Trophoblast cell (in vitro differentiated cells and primary cell): ENCODE data around the gene LKAAEAR1.

Source experiments
- DNase-seq, 2 donors: peaks; one replicate each; pipeline ENCODE4 v3.0.0-alpha.2; 2016
- H2AFZ ChIP-seq: 2 replicates; pipeline ENCODE4 v1.6.1; 2013; ENCODE audit warnings: low read length, moderate library complexity, mild to moderate bottlenecking; ENCODE audit not compliant: insufficient read depth, poor library complexity
- H2AK5ac ChIP-seq: 2 replicates; pipeline ENCODE4 v1.6.1; 2013; ENCODE audit warnings: mild to moderate bottlenecking, low read length
- H2BK120ac ChIP-seq: 2 replicates; pipeline ENCODE4 v1.6.1; 2013; ENCODE audit warnings: low read length, mild to moderate bottlenecking, moderate library complexity; ENCODE audit not compliant: insufficient read depth, poor library complexity
- H2BK12ac ChIP-seq: 2 replicates; pipeline ENCODE4 v1.6.1; 2013; ENCODE audit warnings: mild to moderate bottlenecking, low read length, moderate library complexity
- H2BK5ac ChIP-seq: 2 replicates; pipeline ENCODE4 v1.6.1; 2013; ENCODE audit warnings: low read length, low read depth, moderate library complexity, mild to moderate bottlenecking; ENCODE audit not compliant: poor library complexity
- H3K14ac ChIP-seq: 2 replicates; pipeline ENCODE4 v1.6.1; 2013; ENCODE audit warnings: mild to moderate bottlenecking, low read length
- H3K18ac ChIP-seq: 2 replicates; pipeline ENCODE4 v1.6.1; 2013; ENCODE audit warnings: mild to moderate bottlenecking, low read length
- H3K23ac ChIP-seq: 2 replicates; pipeline ENCODE4 v1.6.1; 2013; ENCODE audit warnings: low read length
- H3K27ac ChIP-seq: 2 replicates; pipeline ENCODE4 v1.5.1; 2013; ENCODE audit warnings: low read depth, mild to moderate bottlenecking, inconsistent platforms, low read length, moderate library complexity
- H3K27me3 ChIP-seq: 2 replicates; pipeline ENCODE4 v1.6.1; 2013; ENCODE audit warnings: inconsistent platforms, mild to moderate bottlenecking, low read length, moderate library complexity; ENCODE audit not compliant: insufficient read depth
- H3K36me3 ChIP-seq, 2 experiments: 1 replicate in 1 of 2; 2 replicates in 1 of 2; pipeline ENCODE4 v1.6.1; 2013; ENCODE audit warnings: low read length in 2 of 2, mild to moderate bottlenecking in 2 of 2, moderate library complexity in 1 of 2; ENCODE audit not compliant: insufficient read depth in 2 of 2, control insufficient read depth in 1 of 2
- H3K4ac ChIP-seq: 2 replicates; pipeline ENCODE4 v1.6.1; 2013; ENCODE audit warnings: low read depth, mild to moderate bottlenecking, low read length, moderate library complexity
- H3K4me1 ChIP-seq, 2 experiments: 1 replicate in 1 of 2; 2 replicates in 1 of 2; pipeline ENCODE4 v1.6.1; 2013; ENCODE audit warnings: low read length in 2 of 2, mild to moderate bottlenecking in 2 of 2, moderate library complexity in 1 of 2; ENCODE audit not compliant: insufficient read depth in 2 of 2, control insufficient read depth in 1 of 2
- H3K4me2 ChIP-seq: 2 replicates; pipeline ENCODE4 v1.6.1; 2013; ENCODE audit warnings: inconsistent platforms, mild to moderate bottlenecking, low read length, moderate library complexity
- H3K4me3 ChIP-seq: 2 replicates; pipeline ENCODE4 v1.5.1; 2013; ENCODE audit warnings: mild to moderate bottlenecking, low read depth, low read length, inconsistent platforms
- H3K79me1 ChIP-seq: one replicate; pipeline ENCODE4 v1.6.1; 2013; ENCODE audit warnings: low read length
- H3K79me2 ChIP-seq: 2 replicates; pipeline ENCODE4 v1.6.1; 2013; ENCODE audit warnings: low read length, mild to moderate bottlenecking; ENCODE audit not compliant: control insufficient read depth, insufficient read depth, poor library complexity
- H3K9ac ChIP-seq: 2 replicates; pipeline ENCODE4 v1.6.1; 2013; ENCODE audit warnings: mild to moderate bottlenecking, low read length
- H3K9me3 ChIP-seq: 2 replicates; pipeline ENCODE4 v1.6.1; 2013; ENCODE audit warnings: low read depth, mild to moderate bottlenecking, control low read depth, inconsistent platforms, low read length; ENCODE audit not compliant: insufficient read depth
- H4K12ac ChIP-seq: 2 replicates; pipeline ENCODE4 v1.6.1; 2013; ENCODE audit warnings: low read depth, mild to moderate bottlenecking, low read length, moderate library complexity
- H4K8ac ChIP-seq: 2 replicates; pipeline ENCODE4 v1.6.1; 2013; ENCODE audit warnings: low read depth, mild to moderate bottlenecking, low read length, moderate library complexity
- H4K91ac ChIP-seq: one replicate; pipeline ENCODE4 v1.6.1; 2013; ENCODE audit warnings: low read depth, mild to moderate bottlenecking, low read length, moderate library complexity
- WGBS: extraction: QIAGEN DNeasy Blood & Tissue Kit; methylation state at CpG from one replicate; pipeline ENCODE4 v1.1.7; 2013; ENCODE audit warnings: missing lambda C conversion rate; ENCODE audit not compliant: insufficient read length, insufficient coverage; ENCODE audit errors: extremely low coverage; 5-methylcytosine and 5-hydroxymethylcytosine counted together

LKAAEAR1 gene

GRCh38 chr20:64109831-64110391 lies 25.7 kb upstream of the LKAAEAR1 start:
- Histone ChIP-seq H4K91ac (no peak overlapping the region), H3K9ac (no peak overlapping the region), H4K12ac (no peak overlapping the region), H3K4me3 (no peak overlapping the region), H3K79me1 (no peaks in the 10 kb centered on the region), H3K79me2 (no peaks in the 10 kb centered on the region), H2AFZ (no peak overlapping the region), H3K9me3 (no peaks in the 10 kb centered on the region), H2BK12ac (no peak overlapping the region), H3K14ac (no peak overlapping the region), H2BK120ac (no peak overlapping the region), H3K4me2 (no peak overlapping the region), H3K4me1 (no peaks in the 10 kb centered on the region), H4K8ac (no peak overlapping the region), H2BK5ac (no peak overlapping the region), H3K27me3 (no peaks in the 10 kb centered on the region), H3K27ac (no peak overlapping the region), H3K4ac (no peak overlapping the region), H3K18ac (no peak overlapping the region), H2AK5ac (no peak overlapping the region), H3K36me3 (no peaks in the 10 kb centered on the region), H3K23ac (no peak overlapping the region)
- no CpG with 5 or more reads among the region's 16 CpGs for whole genome bisulfite sequencing
- DNase-seq = no peak

- H3K9ac ChIP-seq = no peak overlapping the region
- H2AK5ac ChIP-seq = no peak overlapping the region
- H3K4me3 ChIP-seq = no peak overlapping the region
- no peak overlapping the region for H3K14ac ChIP-seq
- DNase-seq = no peak
- H2AFZ ChIP-seq = no peak overlapping the region
- H3K4ac ChIP-seq = no peak overlapping the region
- no peak overlapping the region for H3K4me2 ChIP-seq
- no peak overlapping the region for H2BK5ac ChIP-seq
- H2BK120ac ChIP-seq = no peak overlapping the region
- H3K79me1 ChIP-seq = no peaks in the 10 kb centered on the region
- H3K23ac ChIP-seq = no peak overlapping the region
- no peaks in the 10 kb centered on the region for H3K4me1 ChIP-seq
- no peak overlapping the region for H4K91ac ChIP-seq
- no peaks in the 10 kb centered on the region for H3K79me2 ChIP-seq
- no peak overlapping the region for H4K12ac ChIP-seq
- no peaks in the 10 kb centered on the region for H3K36me3 ChIP-seq
- no peak overlapping the region for H2BK12ac ChIP-seq
- no peak overlapping the region for H3K18ac ChIP-seq
- H3K27me3 ChIP-seq = no peaks in the 10 kb centered on the region
- no peak overlapping the region for H3K27ac ChIP-seq
- H4K8ac ChIP-seq = no peak overlapping the region
- no peaks in the 10 kb centered on the region for H3K9me3 ChIP-seq
- no CpG with 5 or more reads among the region's 26 CpGs for WGBS
These were observed 24.8 kb upstream of the LKAAEAR1 start for GRCh38 chr20:64108731-64109681.

GRCh38 chr20:64107736-64108457 lies 23.7 kb upstream of the LKAAEAR1 start:
- Histone ChIP-seq H3K9me3 (no peaks in the 10 kb centered on the region), H3K14ac (no peak overlapping the region), H3K79me2 (no peaks in the 10 kb centered on the region), H4K91ac (no peak overlapping the region), H4K8ac (no peak overlapping the region), H3K9ac (no peak overlapping the region), H2BK5ac (no peak overlapping the region), H4K12ac (no peak overlapping the region), H3K36me3 (no peaks in the 10 kb centered on the region), H2BK120ac (no peak overlapping the region), H3K4me2 (no peak overlapping the region), H3K27me3 (peaks cover under 1% of the 10 kb centered on the region), H3K4me3 (no peak overlapping the region), H3K27ac (no peak overlapping the region), H3K23ac (no peak overlapping the region), H3K79me1 (no peaks in the 10 kb centered on the region), H2BK12ac (no peak overlapping the region), H3K4ac (no peak overlapping the region), H2AFZ (no peak overlapping the region), H2AK5ac (no peak overlapping the region), H3K18ac (no peak overlapping the region), H3K4me1 (no peaks in the 10 kb centered on the region)
- WGBS = no CpG with 5 or more reads among the region's 19 CpGs
- no peak for DNase-seq

- H4K12ac ChIP-seq = no peak within 1 kb of the TSS
- H4K8ac ChIP-seq = no peak within 1 kb of the TSS
- H3K27me3 ChIP-seq = peaks cover 3% of the 10 kb centered on the region
- H3K79me2 ChIP-seq = no peaks in the 10 kb centered on the region
- no CpG with 5 or more reads among the region's 22 CpGs for WGBS
- no peak within 1 kb of the TSS for H3K4me3 ChIP-seq
- H2AK5ac ChIP-seq = no peak within 1 kb of the TSS
- H3K9me3 ChIP-seq = no peaks in the 10 kb centered on the region
- no peak within 1 kb of the TSS for H3K27ac ChIP-seq
- no peak within 1 kb of the TSS for H3K4ac ChIP-seq
- H3K4me2 ChIP-seq = no peak within 1 kb of the TSS
- no peak within 1 kb of the TSS for H3K18ac ChIP-seq
- no peaks in the 10 kb centered on the region for H3K36me3 ChIP-seq
- no peak within 1 kb of the TSS for H2BK5ac ChIP-seq
- no peak for DNase-seq
- H3K4me1 ChIP-seq = peaks cover 0 to 2% of the 10 kb centered on the region in 2 experiments
- no peak within 1 kb of the TSS for H3K23ac ChIP-seq
- H2BK120ac ChIP-seq = no peak within 1 kb of the TSS
- no peak within 1 kb of the TSS for H4K91ac ChIP-seq
- H2BK12ac ChIP-seq = no peak within 1 kb of the TSS
- no peak within 1 kb of the TSS for H3K9ac ChIP-seq
- H3K79me1 ChIP-seq = no peaks in the 10 kb centered on the region
- H2AFZ ChIP-seq = no peak within 1 kb of the TSS
- H3K14ac ChIP-seq = no peak within 1 kb of the TSS
These were observed 23.0 kb upstream of the LKAAEAR1 start, which contains the start of gene NPBWR2 for GRCh38 chr20:64106981-64107735. Gene NPBWR2 (minus strand): TSS chr20:64107565. CDS start chr20:64106831, 734 bp downstream.
